Fibroblast of pulmonary artery (primary cell): ENCODE measurements around the gene GPC5.
"Not testable (repeated sequence)": the region's sequence is repeated elsewhere in the genome, so short reads cannot be mapped to it uniquely, and the experiment has no call there.

Source experiments
- DNase-seq: peaks from one replicate; pipeline ENCODE4 v3.0.0-alpha.2; 2010; ENCODE audit warnings: low read depth
- H3K4me3 ChIP-seq: replicated peaks from 2 replicates; pipeline ENCODE4 v1.5.1; 2011; ENCODE audit warnings: low read depth, mild to moderate bottlenecking, control low read depth, low read length, moderate library complexity
- CTCF ChIP-seq: IDR thresholded peaks from 2 replicates; pipeline ENCODE4 v1.5.1; 2011; ENCODE audit warnings: mild to moderate bottlenecking, control low read depth, low read length, inconsistent platforms; ENCODE audit errors: missing control alignments

Gene GPC5

GRCh38 chr13:92681239-92681638, 1282.8 kb downstream of the GPC5 start:
- DNase-seq: no peak
- no peak overlapping the region for H3K4me3 ChIP-seq
- TF ChIP-seq CTCF: no peak

- no peak for TF ChIP-seq CTCF
- no peak overlapping the region for H3K4me3 ChIP-seq
- peak; percentile 22 for DNase-seq
Measured at GRCh38 chr13:92682832-92683517, 1284.6 kb downstream of the GPC5 start.

- no peak for TF ChIP-seq CTCF
- no peak for DNase-seq
- no peak overlapping the region for H3K4me3 ChIP-seq
Measured at GRCh38 chr13:92694047-92694446, 1295.6 kb downstream of the GPC5 start.

- DNase-seq, H3K4me3 ChIP-seq: not testable (repeated sequence)
Measured at GRCh38 chr13:92695827-92696226, 1297.4 kb downstream of the GPC5 start.

GRCh38 chr13:92716749-92717148, 1318.3 kb downstream of the GPC5 start:
- DNase-seq: peak; percentile 38
- TF ChIP-seq CTCF: peak; percentile 39
- H3K4me3 ChIP-seq: no peak overlapping the region

GRCh38 chr13:92717857-92718256, 1319.4 kb downstream of the GPC5 start:
- no peak for TF ChIP-seq CTCF
- H3K4me3 ChIP-seq: no peak overlapping the region
- DNase-seq: no peak

GRCh38 chr13:92719868-92720267, 1321.4 kb downstream of the GPC5 start:
- no peak for TF ChIP-seq CTCF
- no peak for DNase-seq
- H3K4me3 ChIP-seq: no peak overlapping the region
